ENCODE data around the gene SYT9. TPM values are rescaled to one million over a fixed set of nuclear protein-coding genes. Genes with fewer than 3 reads are reported as not detected.

Gene SYT9
- total RNA-seq, 1 donor from 2014 or later: 0.07 TPM

- Mint-ChIP-seq H3K4me3 (ENCODE audit: unreplicated experiment) (no peak overlapping the region), H3K27ac (ENCODE audit: unreplicated experiment) (no peak overlapping the region), H3K36me3 (ENCODE audit: low read depth) (no peaks in the 10 kb centered on the region), H3K4me1 (ENCODE audit: low read depth) (no peaks in the 10 kb centered on the region), H3K9me3 (ENCODE audit: low read depth) (peaks cover 7% of the 10 kb centered on the region), H3K27me3 (ENCODE audit: low read depth) (no peaks in the 10 kb centered on the region)
- TF ChIP-seq CTCF (IDR thresholded peaks at IDR 0.05): no peak
- DNase-seq (ENCODE audit: low spot score): no peak
Measured at GRCh38 chr11:7292922-7293321, 41.2 kb downstream of the SYT9 start.

- TF ChIP-seq CTCF (IDR thresholded peaks at IDR 0.05): no peak
- Mint-ChIP-seq H3K36me3 (ENCODE audit: low read depth) (no peaks in the 10 kb centered on the region), H3K27me3 (ENCODE audit: low read depth) (no peaks in the 10 kb centered on the region), H3K9me3 (ENCODE audit: low read depth) (peaks cover 7% of the 10 kb centered on the region), H3K4me3 (ENCODE audit: unreplicated experiment) (no peak overlapping the region), H3K4me1 (ENCODE audit: low read depth) (no peaks in the 10 kb centered on the region), H3K27ac (ENCODE audit: unreplicated experiment) (no peak overlapping the region)
- DNase-seq (ENCODE audit: low spot score): no peak
Measured at GRCh38 chr11:7299393-7299792, 47.7 kb downstream of the SYT9 start.

GRCh38 chr11:7300281-7300680 lies 48.6 kb downstream of the SYT9 start:
- no peak for TF ChIP-seq CTCF (IDR thresholded peaks at IDR 0.05)
- Mint-ChIP-seq H3K27me3 (ENCODE audit: low read depth) (no peaks in the 10 kb centered on the region), H3K9me3 (ENCODE audit: low read depth) (peaks cover 1% of the 10 kb centered on the region), H3K4me1 (ENCODE audit: low read depth) (no peaks in the 10 kb centered on the region), H3K27ac (ENCODE audit: unreplicated experiment) (no peak overlapping the region), H3K4me3 (ENCODE audit: unreplicated experiment) (no peak overlapping the region), H3K36me3 (ENCODE audit: low read depth) (no peaks in the 10 kb centered on the region)
- DNase-seq (ENCODE audit: low spot score): no peak

- Mint-ChIP-seq H3K9me3 (ENCODE audit: low read depth) (peaks cover 3% of the 10 kb centered on the region), H3K4me1 (ENCODE audit: low read depth) (no peaks in the 10 kb centered on the region), H3K27ac (ENCODE audit: unreplicated experiment) (no peak overlapping the region), H3K4me3 (ENCODE audit: unreplicated experiment) (no peak overlapping the region), H3K36me3 (ENCODE audit: low read depth) (no peaks in the 10 kb centered on the region), H3K27me3 (ENCODE audit: low read depth) (peaks cover 4% of the 10 kb centered on the region)
- DNase-seq (ENCODE audit: low spot score): no peak
- no peak for TF ChIP-seq CTCF (IDR thresholded peaks at IDR 0.05)
Measured at GRCh38 chr11:7303146-7303545, 51.4 kb downstream of the SYT9 start.

GRCh38 chr11:7306900-7307299 lies 55.2 kb downstream of the SYT9 start:
- H3K4me3 Mint-ChIP-seq (ENCODE audit: unreplicated experiment): no peak overlapping the region
- TF ChIP-seq CTCF (IDR thresholded peaks at IDR 0.05): no peak
- H3K4me1 Mint-ChIP-seq (ENCODE audit: low read depth): no peaks in the 10 kb centered on the region
- H3K27me3 Mint-ChIP-seq (ENCODE audit: low read depth): peaks cover 4% of the 10 kb centered on the region
- no peak for DNase-seq (ENCODE audit: low spot score)
- no peaks in the 10 kb centered on the region for H3K36me3 Mint-ChIP-seq (ENCODE audit: low read depth)
- H3K27ac Mint-ChIP-seq (ENCODE audit: unreplicated experiment): no peak overlapping the region
- H3K9me3 Mint-ChIP-seq (ENCODE audit: low read depth): peaks cover 4% of the 10 kb centered on the region
